Putamen (tissue), 1 donor: ENCODE data around the gene TUT1.
"Not testable (repeated sequence)": the region's sequence is repeated elsewhere in the genome, so short reads cannot be mapped to it uniquely, and the experiment has no call there.

Experiments used
- DNase-seq: peaks from one replicate; pipeline ENCODE4 v3.0.0-alpha.2; 2016; ENCODE audit warnings: low spot score

Gene TUT1

DNA sequence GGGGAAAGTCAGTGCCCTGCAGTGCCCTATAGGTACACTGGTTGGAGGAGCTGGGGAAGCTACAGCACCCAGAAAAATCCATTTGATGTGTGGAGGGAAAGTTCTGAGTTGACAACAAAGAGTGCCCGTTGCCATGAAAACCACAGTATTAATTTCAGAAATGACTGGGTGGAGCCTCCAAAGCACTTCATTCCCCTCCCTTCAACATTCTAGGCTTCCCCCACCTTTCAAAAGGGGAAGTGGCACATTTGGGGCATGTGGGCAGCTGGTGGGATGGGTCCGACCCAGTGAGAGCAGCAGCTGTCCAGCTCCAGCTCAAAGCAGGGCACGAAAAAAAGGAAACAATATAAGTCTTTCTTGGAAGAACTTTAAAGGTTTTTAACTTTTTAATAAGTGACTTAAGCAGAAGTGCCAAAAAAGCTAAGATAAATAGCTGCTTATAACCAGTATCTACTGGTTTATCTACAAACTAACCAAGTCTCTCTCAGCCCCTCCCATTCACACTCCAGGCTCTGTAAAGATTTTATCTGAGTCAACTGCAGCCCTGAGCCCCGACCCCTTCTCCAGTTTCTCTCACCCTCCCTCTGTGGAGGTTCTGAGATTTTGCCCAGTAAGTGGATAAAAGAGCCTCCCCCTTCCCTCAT lies 35.7 kb downstream of the TUT1 start:
- DNase-seq, result no peak

DNA sequence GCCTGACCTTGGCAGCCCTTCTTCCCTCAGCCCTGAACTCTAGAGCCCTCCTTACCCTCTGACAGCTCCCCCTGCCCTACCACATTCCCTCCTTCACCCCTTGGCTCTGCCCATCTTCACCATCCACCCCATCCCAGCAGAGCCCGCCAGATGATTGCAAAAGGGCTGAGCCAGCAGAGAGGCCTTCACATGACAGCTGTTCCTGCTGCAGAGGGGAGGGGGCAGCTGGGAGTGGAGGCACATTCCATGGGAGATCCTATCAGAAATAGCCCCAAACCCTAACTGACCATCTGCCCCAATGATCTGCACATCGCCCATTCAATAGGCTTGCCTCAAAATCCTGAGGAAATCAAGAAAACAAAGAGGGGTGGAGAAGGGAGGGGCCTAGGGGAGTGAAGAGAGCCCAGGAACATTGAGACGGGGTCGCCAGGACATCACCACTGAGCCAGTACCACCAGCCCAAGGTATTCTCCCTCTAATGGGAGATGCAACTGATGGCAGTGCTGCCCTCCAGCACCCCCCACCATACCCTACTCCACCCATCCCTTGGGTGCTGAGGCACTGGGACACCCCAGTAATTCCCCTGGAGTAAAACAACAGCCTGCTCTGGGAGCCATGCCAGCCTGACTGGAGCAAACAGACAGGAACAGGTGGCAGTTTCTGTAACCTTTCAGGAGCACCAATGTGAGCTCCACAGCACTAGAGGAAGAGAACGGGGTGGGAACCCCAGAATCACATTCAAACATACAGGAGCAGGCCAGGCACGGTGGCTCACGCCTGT lies 36.7 kb downstream of the TUT1 start:
- DNase-seq, result no peak

DNA sequence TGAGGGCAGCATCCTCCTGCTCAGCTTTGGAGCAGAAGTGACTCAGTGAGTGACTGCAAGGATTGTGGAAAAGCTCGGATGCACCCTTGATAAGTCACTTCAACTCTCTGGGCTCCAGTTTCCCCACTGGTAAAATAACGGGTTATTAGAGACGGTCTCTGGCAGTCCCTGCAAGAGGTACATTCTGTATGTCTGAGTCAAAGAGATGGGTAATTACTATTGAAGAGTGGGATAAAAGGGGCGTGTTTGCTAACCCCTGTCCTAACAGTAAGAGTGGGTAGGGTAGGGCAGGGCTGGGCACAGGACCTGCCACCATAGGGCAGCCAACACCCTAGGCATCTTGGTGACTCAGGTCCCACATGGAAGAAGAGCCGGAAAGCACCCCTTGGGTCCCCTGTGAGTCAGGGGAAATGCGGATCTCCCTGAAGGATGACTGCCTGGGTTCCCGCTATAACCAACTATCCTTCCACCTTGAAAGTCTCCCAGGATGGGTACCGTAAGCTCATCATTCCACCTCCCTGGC lies 37.4 kb downstream of the TUT1 start:
- no peak for DNase-seq

DNA sequence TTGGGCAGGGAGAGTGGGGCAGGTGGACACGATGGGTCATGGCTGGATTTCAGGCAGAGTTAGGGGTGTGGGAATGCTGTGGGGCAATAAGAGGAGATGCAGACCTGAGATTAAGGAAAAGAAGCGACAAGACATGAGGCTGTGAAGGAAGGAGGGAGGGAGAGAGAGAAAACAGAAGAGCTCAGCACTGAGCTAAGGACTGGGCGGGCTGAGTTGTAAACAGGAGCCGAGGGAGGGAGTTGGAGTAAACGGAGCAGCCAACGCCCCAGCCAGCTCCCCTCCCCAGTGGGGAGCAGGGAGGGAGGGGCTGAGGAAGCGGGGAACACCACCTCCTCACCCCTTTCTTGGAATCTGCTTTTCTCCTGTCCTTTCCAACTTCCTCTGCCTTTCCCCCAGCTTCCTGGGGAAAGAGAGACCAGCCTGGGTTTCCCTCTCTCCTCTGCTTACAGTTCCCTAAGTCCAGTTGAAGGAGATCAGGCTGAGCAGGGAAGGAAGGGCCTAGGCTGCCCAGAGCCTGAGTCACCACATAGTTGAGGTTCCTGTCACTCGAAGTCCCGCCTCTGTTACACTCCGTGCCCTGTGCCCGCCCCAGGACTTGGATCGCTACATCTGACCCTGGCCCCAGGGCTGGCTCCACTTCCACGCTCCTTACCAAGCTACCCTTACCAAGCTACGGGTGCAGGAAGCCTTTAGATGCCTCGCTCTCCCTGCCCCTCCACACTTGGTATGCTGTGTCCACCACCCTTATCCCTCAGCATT lies 38.1 kb downstream of the TUT1 start:
- no peak for DNase-seq

DNA sequence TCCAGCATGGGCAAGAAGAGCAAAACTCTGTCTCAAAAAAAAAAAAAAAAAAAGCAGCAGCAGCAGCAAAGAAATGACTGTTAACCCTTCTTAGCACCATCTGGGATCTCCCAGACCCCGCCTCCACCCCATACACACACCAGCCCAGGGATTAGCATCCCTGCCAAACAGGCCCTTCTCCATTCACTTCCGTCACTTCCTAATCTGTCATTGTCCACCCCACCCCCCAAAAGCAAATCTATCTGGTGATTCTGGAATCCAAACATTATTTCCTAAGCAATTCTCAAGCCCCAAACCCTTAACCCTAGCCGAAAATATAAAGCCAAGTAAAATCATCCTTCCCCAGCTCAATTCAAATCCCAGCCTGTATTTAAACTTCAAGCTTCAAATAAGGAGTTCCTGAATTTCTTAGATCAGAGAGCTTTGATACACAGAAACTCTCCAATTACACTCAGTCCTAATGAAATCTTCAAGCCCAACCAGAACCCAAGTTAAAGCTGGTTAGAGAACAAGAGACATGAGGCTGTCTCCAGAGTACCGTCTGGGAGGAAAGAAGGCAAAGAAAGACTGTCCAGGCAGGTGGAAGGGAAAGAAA lies 38.7 kb downstream of the TUT1 start:
- DNase-seq, result no peak

DNA sequence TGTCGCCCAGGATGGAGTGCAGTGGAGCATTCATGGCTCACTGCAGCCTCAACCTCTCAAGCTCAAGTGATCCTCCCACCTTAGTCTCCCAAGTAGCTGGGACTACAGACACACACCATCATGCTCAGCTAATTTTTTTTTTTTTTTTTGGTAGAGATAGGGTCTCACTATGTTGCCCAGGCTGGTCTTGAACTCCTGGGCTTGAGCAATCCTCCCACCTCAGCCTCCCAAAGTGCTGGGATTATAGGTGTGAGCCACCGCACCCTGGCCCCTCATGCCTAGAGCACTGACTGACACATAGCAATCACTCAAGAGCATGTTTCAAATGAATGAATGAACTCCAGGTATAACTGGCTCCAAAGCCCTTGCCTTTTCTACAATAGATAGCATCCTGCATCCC lies 40.8 kb downstream of the TUT1 start:
- DNase-seq, result not testable (repeated sequence)

DNA sequence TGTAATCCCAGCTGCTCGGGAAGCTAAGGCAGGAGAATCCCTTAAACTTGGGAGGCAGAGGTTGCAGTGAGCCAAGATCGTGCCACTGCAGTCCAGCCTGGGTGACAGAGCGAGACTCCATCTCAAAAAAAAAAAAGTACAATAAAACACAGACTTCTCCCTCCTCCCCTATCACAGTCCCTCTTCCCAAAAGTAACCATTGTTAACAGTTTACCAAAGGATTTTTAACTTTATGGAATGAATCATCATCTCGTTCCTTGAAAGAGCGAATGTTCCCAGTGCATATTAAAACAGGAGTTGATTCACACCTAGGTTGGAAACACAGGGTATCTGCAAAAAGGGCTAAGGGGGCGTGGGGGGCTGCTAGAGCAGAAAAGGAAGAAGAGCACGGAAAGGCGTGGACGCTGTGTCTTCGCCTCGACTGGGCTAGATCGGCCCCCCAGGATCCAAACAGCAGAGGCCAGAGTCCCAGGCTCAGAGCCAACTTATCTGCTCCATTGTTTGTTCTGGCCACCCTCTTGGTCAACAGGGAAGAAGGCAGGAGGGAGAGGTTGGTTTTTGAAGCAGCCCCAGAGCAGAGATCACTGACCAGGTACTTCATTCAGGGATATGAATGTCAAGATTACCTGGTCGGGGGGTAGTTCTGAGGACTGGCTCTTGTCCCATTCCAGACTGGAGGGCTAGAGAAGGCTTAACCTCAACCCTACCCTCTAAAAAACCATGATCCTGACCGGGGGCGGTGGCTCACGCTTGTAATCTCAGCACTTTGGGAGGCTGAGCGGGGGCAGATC lies 42.6 kb downstream of the TUT1 start:
- no peak for DNase-seq

DNA sequence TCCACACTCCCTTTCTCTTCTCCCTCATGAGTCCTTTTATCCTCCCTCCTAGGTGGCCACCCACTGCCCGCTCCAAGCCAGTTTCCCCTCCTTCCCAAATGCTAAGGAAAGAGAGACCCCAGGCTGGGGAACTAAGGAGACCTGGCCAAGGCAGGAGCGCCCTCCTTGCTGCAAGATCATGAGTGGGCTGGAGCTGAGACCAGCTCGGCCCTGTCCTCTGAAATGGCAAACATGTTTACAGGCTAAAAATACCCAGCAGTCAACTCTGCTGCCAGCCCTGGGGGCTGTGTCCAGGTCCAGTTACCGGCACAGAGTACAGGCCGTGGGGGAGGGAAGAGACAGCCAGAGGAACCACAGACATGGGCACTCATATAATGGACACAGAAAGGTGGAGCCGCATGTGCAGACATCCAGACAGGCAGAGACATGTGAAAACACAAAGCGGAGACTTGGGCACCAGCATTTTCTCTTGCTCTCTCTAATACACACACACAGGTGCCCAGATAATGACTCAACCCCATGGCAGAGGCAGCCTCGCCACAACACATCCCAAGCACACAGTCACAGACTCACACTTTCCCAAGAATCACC lies 43.5 kb downstream of the TUT1 start:
- no peak for DNase-seq

DNA sequence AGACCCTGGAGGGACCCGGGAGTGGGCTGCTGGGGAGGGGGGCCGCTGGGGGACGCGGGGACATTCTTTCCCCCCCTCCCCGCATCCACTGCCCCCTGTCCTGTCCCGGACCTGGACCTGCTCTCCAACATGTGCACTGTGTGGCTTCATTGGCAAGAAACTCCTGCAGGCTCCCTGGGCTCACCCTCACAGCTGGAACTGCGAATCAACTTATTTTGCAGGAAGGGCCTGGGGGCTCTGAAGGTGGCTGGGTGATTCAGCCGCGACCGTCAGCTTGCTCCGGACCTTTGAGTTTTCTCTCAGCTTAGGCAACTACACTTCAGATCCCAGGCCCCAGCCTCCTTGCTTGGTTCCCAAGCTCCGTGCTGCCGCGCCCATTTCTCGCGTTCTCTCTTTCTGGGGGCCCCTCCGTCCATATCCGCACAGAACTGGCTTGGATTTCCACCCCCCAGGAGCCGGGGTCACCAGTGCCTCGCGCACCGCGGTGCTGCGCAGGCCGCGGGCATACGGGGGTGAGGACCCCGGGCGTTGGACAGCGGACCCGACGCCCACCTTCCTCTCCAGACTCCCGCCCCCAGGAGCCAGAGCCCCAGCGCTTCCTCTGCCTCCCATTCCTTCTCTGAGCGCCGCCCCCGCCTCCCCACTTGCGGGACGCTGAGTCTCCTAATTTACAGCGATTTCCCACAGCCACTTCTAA lies 44.2 kb downstream of the TUT1 start:
- DNase-seq, result no peak

DNA sequence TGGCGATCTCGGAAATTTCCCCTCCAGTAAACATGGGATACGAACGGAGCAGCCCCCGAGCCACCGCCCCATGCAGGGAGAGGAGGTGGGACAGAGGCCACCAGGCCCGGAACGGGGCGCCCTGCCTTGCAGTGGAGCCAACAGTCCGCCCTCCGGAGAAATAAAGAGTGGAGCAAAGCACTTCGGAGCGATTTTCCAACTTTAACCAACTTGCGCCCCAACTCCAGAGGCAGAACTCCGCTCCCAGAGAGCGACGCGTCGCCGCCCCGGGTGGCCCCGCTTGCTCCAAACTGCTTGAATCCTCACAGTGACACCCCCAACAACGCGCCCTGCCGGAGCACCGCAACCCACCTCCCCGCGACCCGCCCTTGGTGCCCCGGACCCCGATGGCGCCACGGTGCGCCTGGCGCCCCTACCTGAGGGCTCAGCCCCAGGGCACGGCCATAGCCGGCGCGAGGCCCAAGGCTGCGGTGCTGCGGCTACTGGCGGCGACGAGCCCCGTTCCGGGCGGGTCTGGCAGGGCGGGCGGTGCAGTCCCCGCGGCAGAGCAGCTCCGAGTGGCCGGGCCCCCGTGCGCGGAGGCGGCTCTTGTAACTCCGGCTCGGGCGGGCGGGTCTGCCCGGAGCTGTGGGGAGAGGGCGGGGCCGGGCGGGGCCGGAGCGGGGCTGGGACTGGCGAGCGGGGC lies 44.9 kb downstream of the TUT1 start, which contains the start of gene AHNAK:
TSS of gene AHNAK (minus strand) at position 563 of the 685 bp plus-strand sequence. CDS start 10,708 bp downstream, outside the sequence.
- DNase-seq, result no peak

DNA sequence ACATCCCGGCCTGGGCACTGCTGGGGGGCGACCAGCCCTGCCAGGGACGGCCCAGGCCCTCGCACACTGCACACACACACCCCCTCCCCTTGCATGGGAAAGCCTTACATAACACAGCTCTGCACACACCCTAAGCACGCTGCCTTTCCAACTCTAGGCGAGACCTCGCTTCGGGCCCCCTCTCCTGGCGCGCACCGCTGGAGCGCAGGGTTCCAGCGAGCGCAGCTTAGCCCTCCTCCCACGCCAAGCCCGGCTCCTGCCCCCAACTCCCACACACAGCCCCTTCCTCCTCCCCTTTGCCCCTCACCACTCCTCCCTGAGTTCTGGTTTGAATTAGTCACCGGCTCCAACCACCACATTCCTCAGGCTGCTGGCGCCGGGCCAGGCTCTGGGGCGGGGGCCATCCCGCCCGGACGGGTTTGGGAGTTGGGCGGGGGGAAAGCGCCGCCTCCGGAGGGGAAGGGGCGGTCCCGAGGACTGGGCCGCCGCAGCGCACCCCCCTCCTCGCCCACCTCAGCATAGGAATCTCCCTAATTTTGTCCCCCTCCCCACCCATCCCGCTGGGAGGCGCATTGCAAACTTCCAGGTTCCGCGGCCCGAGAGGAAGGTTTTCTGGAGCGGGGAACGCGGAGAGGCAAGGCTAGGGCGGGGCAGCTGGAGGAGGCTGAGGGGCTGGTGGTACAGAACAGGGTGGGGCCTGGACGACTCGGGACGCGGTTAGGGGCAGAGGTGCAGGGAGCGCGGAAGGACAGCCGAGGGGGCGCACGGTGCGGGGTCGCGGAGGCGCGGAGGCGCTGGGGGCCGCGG lies 45.7 kb downstream of the TUT1 start:
- no peak for DNase-seq

DNA sequence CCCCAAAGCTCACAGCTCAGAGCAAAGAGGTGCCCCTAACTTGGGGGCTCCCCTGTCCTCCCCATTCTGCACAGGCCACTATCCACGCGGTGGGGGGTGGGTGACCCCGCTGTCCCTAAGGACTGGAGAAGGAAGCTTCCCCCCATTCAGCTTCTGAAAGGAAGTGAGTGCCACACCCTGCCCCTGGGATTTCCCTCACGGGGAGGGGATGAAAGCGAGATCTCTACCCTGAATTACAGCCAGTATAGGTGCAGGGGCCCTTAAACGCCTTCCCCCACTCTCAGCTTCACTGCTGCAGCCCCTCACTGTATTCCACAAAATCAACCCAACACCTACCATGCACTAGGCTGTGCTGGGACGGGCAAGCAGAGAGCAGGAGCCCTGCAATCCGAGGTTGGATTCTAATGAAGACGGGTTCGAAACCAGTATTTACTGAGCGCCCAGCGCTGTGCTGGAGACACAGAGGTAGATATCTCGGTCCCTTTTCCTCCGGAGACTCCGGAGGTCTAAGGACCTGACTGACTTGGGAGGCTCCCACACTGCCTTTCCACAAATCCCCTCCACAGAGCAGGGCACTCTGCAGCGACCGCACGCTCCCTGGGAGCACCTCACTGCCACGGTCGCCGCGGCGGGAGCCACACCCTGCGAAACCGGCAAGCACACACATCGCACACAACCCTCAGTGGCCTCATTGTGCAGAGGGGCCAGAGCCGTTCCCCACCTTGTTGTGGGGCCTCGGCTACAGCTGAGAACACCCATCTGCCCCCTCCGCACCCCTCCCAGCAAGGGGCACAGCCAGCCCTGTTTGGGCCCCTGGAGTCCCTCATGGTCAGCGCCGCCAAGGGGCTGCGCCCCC lies 46.5 kb downstream of the TUT1 start:
- DNase-seq, result no peak

DNA sequence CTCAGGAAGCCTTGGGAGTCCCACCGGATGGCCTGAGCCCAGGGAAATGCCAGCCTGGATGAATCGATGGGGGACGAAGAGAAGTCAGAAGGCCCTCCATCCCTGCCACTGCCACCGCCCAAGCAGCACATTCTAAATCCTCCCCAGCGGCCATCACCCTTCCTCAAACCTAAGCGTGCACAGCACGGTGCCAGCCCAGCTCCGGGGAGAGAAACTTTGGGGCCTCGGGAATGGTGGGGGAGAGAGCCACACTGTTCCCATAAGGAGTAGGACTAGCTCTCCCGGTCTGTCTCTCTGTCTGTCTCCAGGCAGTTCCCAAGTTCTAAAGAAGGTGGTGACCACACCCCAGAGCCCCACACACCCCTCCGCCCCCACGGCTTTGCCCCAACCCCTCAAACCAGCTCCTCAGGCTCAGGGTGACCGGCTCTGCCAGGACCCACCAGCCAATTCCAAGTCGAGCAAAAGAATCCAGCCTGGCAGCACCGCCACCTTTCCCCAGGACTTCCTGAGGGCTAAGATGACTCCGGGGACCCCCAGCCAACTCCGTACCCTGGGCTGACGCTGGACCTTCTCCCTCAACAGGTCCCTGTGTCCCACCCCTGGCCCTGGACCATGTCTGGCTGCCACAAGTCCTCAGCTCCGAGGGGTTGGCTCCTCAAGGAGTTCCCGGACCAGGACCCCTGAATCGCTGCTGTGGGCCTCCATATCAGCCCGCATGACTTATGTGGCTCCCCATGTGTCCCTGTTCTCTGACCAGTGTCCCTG lies 47.5 kb downstream of the TUT1 start:
- DNase-seq, result no peak

DNA sequence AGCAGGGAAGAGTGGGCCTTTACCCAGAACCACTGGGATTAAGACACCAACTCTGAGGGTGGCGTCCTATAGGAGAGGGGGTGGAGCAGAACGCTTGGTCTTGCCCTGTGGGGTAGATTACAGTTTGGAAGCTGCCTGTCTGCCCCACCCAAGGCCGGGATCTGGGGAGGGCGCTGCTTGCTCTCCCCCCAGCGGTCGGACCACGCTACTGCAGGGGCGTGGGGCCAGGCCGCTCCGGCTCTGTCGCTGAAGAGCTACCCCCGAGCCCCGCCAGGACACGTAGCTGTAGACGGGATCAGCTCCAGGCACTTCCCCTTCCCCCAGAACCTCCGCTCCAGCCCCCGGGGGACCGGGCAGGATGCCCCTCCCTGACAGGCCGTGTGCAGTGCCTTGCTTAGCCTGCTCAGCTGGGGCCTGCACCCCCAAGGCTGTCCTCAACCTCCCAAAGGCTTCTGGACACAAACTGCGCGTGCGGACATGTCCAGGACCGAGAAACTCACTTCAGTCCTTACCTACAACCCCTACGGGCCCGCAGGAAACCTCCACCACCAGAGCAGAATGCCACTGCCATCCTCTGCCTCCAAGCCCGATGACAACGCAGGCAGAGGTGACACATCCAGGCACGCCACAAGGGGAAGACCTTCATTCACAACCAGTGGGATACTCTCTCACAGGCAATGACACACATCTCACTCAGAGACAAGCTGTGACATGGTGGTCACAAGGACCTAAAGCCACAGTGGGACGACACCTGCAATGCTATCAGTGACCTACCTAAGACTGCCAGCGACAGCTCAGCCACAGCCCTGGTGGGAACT lies 48.4 kb downstream of the TUT1 start:
- no peak for DNase-seq

DNA sequence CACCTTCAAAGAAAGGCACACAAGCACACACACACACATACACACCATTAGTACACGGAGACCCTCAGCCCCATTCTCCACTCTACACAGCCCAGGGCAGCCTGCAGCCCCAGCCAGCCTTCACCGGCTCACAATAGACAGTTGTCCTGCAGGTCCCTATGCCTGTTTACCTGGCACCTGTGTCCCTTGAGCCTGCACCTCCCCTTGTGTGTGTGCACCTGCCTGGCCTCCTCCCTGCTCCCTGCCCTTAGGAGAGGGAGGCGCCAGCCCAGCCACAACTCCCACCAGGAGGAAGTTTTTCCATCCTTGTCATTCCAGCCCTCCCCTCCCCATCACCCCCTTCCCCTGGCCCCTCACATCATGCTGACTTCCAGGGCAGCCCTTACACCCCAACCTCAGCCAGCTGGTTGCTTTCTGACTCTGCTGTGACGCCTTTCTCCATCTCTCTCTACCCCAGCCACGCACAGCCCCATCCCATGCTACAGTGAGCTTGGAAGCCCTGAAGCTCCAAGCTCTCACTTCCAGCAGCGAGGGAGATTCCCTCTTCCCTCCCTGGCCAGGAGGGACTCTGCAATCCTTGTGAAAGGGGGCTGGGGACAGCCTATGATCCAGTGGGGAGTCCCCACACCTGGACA lies 49.1 kb downstream of the TUT1 start:
- DNase-seq, result no peak
